Memory B cell (primary cell): ENCODE results near the gene PLXND1.

Experiments used
- ATAC-seq: fragments of 150-1000 bp; cut with Tn5 transposase; 2 replicates; pipeline ENCODE4 v1.10.0; 2021; ENCODE audit warnings: low read depth, mild to moderate bottlenecking, moderate library complexity
- DNase-seq, 2 donors: peaks; one replicate each; pipeline ENCODE4 v3.0.0; 2022; ENCODE audit warnings: low spot score in 2 of 2
- H3K27ac Mint-ChIP-seq: one replicate; pipeline ENCODE4 v1.8.0; 2022; ENCODE audit warnings: mild to moderate bottlenecking, moderate library complexity, mixed read lengths
- H3K27me3 Mint-ChIP-seq: one replicate; pipeline ENCODE4 v1.8.0; 2022; ENCODE audit warnings: mixed read lengths
- H3K36me3 Mint-ChIP-seq: one replicate; pipeline ENCODE4 v1.8.0; 2022; ENCODE audit warnings: mild to moderate bottlenecking, mixed read lengths
- H3K4me1 Mint-ChIP-seq: one replicate; pipeline ENCODE4 v1.8.0; 2022; ENCODE audit warnings: mixed read lengths
- H3K4me3 Mint-ChIP-seq: one replicate; pipeline ENCODE4 v1.8.0; 2022; ENCODE audit warnings: mild to moderate bottlenecking, moderate library complexity, mixed read lengths
- H3K9me3 Mint-ChIP-seq: one replicate; pipeline ENCODE4 v1.8.0; 2022; ENCODE audit warnings: mixed read lengths

The PLXND1 gene

DNA sequence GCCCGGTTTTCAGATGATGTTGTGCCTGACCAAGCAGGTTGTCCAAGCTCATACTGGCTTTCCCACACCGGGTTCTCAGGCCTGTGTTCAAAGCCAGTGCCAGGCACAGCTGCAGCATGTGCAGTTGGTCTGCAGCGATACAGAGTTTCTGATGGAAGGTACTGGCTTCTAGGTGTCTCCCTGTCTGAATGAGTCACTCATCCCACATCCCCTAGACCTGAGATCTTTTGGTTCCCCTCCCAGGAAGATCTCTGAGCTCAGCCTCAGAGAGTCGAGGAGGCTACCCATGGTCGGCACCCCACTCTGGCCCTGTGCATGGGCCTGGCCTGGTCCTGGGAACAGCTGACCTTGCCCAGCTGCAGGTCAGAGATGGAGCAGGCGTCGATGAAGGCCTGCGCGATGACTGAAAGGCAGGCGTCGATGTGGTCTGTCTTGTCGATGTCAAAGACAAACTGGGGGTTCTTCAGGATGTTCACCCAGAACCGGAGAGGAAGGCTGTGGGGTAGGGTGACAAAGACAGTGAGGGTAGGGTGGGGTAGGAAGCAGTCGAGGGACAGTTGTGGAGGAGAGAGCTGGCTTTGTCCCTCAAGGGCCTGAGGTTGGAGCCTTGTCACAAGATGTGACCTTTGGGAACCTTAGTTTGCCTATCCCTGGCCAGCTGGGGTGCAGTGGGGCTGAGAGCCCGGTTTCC, 48.2 kb downstream of the PLXND1 start:
- no peaks in the 10 kb centered on the region for H3K9me3 Mint-ChIP-seq
- H3K27ac Mint-ChIP-seq = no peak overlapping the region
- no peaks in the 10 kb centered on the region for H3K27me3 Mint-ChIP-seq
- H3K4me3 Mint-ChIP-seq = no peak overlapping the region
- peaks cover 1% of the 10 kb centered on the region for H3K36me3 Mint-ChIP-seq
- no peak for DNase-seq
- ATAC-seq = no peak
- H3K4me1 Mint-ChIP-seq = peaks cover 6% of the 10 kb centered on the region

DNA sequence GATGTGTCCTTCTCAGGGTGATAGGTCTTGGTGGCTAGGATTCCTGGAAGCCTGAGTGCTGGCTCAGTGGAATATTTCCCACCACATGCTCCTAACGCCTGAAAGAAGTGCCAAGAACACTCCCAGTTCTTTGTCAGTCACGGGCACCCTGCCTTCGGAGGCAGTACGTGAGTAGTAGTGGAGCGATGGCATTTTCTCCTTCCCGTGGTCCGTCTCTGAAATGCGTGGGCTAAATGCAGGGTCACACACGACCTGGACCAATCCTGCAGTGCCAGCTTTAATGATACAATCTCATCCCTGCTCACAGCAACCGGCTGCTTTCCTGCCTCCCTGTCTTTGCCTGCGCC, 49.0 kb downstream of the PLXND1 start:
- Mint-ChIP-seq H3K36me3 (peaks cover 1% of the 10 kb centered on the region), H3K27ac (no peak overlapping the region), H3K9me3 (no peaks in the 10 kb centered on the region), H3K27me3 (no peaks in the 10 kb centered on the region), H3K4me1 (peaks cover 11% of the 10 kb centered on the region), H3K4me3 (no peak overlapping the region)
- ATAC-seq = no peak
- no peak for DNase-seq

DNA sequence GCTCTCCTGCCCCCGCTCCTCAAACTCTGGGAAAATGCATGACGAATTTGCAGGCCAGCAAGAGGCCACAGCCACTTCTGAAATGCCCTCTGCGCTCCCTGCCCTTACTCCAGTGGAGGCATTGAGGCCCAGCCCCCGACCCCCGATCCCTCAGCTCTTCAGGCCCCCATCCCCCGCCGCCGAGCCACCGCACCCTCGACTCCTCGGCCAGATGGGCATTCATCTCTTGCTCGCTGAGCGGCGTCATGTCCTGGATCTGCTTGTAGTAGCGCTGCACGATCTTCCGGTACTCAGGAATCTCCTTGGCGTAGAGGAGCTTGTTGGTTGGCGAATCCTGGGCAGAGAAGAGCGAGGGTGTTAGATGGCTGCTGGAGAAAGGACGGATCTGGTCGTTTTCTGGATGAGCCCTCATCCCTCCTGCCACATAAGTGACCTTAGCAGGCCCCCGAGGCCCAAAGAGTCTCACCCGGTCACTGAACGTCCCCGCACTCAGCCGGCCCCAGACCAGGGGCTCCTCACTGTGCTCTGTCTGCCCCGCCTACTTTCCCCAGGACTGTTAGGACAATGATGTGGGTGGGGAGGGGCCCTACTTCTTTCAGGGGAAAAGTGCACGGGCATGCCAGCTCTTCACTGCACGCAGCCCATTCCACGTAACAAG, 49.5 kb downstream of the PLXND1 start:
- DNase-seq (no peak), ATAC-seq (no peak)
- H3K9me3 Mint-ChIP-seq = no peaks in the 10 kb centered on the region
- H3K4me3 Mint-ChIP-seq = no peak overlapping the region
- H3K4me1 Mint-ChIP-seq = peaks cover 11% of the 10 kb centered on the region
- H3K27me3 Mint-ChIP-seq = no peaks in the 10 kb centered on the region
- H3K27ac Mint-ChIP-seq = no peak overlapping the region
- peaks cover 1% of the 10 kb centered on the region for H3K36me3 Mint-ChIP-seq

DNA sequence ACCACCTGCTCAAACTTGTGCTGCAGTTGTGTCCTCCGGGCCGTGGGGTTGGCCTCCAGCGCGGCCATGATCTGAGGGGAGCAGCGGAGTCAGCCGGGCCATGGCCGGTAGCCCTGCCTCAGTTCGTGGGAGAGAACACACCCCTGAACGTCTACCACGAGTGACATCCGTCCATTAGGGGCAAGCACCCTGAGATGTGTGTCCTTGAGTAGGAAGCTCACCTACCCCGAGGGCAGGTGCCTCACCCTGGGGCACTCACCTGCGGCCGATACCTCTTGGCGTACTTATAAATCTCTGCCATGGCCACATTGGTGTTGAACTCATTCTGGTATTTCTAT, 50.1 kb downstream of the PLXND1 start:
- no peak overlapping the region for H3K4me3 Mint-ChIP-seq
- H3K4me1 Mint-ChIP-seq = peaks cover 11% of the 10 kb centered on the region
- no peaks in the 10 kb centered on the region for H3K9me3 Mint-ChIP-seq
- ATAC-seq (no peak), DNase-seq (no peak)
- peaks cover 1% of the 10 kb centered on the region for H3K36me3 Mint-ChIP-seq
- H3K27ac Mint-ChIP-seq = no peak overlapping the region
- H3K27me3 Mint-ChIP-seq = no peaks in the 10 kb centered on the region

DNA sequence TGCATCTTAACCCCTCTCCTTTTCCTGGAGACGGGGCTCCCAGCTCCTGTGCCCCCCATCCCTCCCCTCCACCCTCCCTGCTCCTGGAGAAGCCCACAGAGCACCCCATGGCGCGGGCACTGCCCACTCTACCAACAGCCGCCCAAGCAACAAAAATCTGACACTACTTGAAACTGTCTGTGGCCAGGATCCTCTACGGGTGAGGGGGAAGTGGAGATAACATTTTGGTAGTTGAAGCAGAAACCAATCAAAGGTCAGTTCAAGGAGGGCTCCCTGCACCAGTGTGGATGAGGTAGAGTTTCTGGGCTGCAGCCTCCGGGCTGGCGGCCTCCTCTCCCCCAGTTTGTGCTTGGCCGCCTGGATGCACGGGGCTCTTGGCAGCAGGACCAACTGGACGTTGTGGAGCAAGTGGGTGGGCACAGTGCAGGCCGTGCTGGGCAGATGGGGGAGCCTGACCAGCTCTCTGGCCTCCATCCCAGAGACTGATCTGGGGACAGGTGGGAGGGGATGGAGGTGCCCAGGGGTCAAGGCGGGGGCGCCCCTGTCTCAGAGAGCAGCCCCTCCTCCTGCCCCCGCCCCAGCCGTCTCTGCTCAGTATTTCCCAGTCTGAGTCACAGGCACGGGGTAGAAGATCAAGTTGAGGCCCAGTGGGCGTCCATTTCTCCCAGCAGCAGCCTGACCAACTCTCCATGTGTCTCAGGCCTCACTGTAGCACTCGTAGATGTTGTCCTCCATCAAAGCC, 50.7 kb downstream of the PLXND1 start:
- ATAC-seq (no peak), DNase-seq (no peak)
- H3K9me3 Mint-ChIP-seq = no peaks in the 10 kb centered on the region
- H3K27ac Mint-ChIP-seq = no peak overlapping the region
- no peaks in the 10 kb centered on the region for H3K27me3 Mint-ChIP-seq
- peaks cover 1% of the 10 kb centered on the region for H3K36me3 Mint-ChIP-seq
- H3K4me3 Mint-ChIP-seq = no peak overlapping the region
- peaks cover 10% of the 10 kb centered on the region for H3K4me1 Mint-ChIP-seq

DNA sequence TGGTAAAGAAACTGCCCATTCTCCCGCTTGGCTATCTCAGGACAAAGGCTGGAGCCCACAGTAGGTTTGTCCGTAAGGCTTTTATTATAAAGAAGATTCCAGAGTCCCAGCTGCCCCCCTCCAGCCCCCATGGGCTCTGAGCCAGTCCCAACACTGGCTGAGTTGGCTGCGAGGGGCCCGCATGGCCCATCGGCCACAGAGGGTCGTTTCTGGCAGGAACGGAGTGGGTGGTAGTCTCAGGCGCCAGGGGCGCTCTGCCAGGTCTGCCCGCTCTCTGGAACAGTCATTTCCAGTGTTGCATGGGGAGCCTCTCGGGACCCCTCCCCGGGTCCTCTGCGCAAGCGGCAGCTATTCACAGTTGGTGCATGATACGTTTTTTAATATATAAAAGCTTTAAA, 51.3 kb downstream of the PLXND1 start:
- peaks cover 7% of the 10 kb centered on the region for H3K4me1 Mint-ChIP-seq
- H3K36me3 Mint-ChIP-seq = no peaks in the 10 kb centered on the region
- no peaks in the 10 kb centered on the region for H3K9me3 Mint-ChIP-seq
- DNase-seq = no peak
- no peak for ATAC-seq
- no peaks in the 10 kb centered on the region for H3K27me3 Mint-ChIP-seq
- H3K4me3 Mint-ChIP-seq = no peak overlapping the region
- no peak overlapping the region for H3K27ac Mint-ChIP-seq

DNA sequence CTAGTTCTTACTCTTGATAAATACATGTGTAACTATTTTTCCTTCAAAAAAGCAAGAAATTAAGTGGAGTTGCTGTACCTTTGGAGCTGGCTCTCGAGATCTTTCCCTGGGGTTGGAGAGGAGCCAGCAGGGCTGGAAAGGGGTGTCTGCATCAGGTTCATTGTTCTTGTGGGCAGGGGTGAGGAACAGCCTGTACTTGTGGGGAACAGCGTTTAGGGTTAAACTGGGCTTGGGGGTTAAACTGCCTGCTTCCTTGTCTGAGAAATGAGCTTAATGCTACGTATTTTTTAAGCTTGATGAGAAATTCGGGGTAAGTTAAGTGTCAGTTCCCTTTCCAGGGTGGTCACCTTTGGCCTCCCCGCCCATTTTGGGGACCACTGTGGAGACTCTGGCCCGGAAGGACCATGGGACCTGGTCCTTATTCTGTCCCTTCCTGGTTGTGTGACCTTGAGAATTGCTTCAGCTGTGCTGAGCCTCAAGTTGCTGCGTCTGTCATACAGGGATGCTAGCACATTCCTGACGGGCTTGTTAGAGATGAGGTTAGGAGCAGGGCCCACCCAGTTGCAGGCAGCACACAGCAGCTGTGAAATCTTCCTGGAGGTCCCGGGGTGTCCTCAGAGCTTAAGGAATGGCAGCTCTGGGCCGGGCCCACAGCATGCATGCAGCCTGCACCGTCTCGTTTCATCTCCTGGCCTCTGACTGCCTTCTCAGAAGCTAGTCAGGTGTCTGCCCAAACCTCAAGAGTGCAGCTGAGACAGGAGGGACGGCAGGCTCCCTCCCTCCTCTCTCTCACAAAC, 51.9 kb downstream of the PLXND1 start:
- Mint-ChIP-seq H3K4me3 (no peak overlapping the region), H3K4me1 (peaks cover 7% of the 10 kb centered on the region), H3K27ac (no peak overlapping the region), H3K9me3 (no peaks in the 10 kb centered on the region), H3K36me3 (no peaks in the 10 kb centered on the region), H3K27me3 (no peaks in the 10 kb centered on the region)
- DNase-seq = no peak
- no peak for ATAC-seq

DNA sequence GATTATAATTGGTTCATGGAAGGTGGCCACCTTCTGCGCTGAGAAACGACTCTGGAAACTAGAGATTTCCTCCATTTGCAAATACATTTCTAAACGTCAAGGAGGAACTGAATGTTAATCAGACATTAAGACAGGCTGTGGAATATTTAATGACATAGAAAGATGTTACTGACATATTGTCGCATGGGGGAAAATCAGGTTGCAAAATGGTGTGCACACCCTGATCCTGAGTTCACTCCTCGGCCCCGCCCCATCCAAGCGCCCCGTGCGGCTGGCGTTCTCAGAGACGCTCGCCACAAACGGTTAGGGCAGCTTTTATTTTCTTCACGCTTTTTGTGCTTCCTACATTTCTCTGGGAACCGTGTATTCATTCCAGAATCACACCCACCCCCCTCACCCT, 52.8 kb downstream of the PLXND1 start:
- Mint-ChIP-seq H3K27ac (no peak overlapping the region), H3K9me3 (no peaks in the 10 kb centered on the region), H3K27me3 (no peaks in the 10 kb centered on the region), H3K4me1 (peaks cover 7% of the 10 kb centered on the region), H3K36me3 (no peaks in the 10 kb centered on the region), H3K4me3 (no peak overlapping the region)
- ATAC-seq (peak; percentile 65), DNase-seq (no peak)

DNA sequence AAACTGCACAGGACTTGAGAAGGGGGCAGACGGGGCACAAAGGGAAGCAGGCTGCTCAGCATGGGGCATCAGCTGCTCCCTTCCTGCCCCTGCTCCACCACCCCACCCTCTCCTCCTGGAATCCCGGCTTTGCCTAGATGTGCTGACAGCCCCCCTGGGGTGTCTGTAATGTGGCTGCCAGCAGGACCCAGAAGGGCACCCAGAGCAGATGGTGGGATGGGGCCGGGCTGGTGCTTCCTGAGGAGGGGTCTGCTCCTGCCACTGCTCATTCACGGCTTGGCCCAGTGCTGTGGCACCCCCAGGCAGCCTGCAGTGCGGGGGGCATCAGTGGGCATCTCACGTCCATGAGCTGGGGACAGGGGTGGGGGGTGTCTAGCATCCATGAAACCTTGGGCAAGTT, 53.3 kb downstream of the PLXND1 start:
- H3K9me3 Mint-ChIP-seq = no peaks in the 10 kb centered on the region
- H3K4me3 Mint-ChIP-seq = no peak overlapping the region
- no peak overlapping the region for H3K27ac Mint-ChIP-seq
- H3K36me3 Mint-ChIP-seq = no peaks in the 10 kb centered on the region
- ATAC-seq (no peak), DNase-seq (no peak)
- peaks cover 7% of the 10 kb centered on the region for H3K4me1 Mint-ChIP-seq
- H3K27me3 Mint-ChIP-seq = no peaks in the 10 kb centered on the region

DNA sequence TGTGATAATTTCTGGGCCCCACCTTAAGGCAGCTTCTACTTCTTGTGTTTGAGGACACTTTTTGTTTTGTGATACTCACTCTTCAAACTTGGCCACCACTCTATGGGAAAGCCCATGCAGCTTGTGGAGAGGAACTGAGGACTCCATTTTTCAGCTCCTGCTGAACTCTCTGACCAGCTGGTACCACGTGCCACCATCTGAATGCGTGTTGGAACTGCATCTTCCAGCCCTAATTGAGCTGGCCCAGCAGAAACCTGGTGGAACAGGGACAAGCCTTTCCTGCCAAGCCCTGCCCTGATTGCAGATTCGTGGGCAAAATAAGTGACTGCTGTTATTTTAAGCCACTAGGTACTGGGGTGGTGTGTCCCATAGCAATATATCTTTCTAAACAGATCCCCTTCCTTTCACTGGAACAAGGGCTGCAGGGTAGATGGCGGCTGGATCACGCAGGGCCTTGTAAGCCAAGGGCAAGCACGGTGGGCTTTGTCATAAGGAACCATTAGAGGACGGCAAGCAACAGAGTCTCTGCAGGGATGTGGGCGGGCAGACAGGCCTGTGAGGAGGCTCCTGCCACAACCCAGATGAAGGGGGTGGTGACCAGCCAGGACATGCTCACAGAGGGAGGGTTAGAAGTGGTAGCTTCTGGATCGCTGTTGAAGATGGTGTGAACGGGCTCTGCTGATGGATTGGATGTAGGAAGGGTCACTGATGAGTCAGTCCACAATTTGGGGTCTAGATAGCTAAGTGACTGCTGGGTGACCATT, 54.0 kb downstream of the PLXND1 start:
- H3K4me1 Mint-ChIP-seq = peaks cover 7% of the 10 kb centered on the region
- H3K27me3 Mint-ChIP-seq = no peaks in the 10 kb centered on the region
- DNase-seq (no peak), ATAC-seq (no peak)
- H3K36me3 Mint-ChIP-seq = no peaks in the 10 kb centered on the region
- no peak overlapping the region for H3K27ac Mint-ChIP-seq
- H3K9me3 Mint-ChIP-seq = no peaks in the 10 kb centered on the region
- H3K4me3 Mint-ChIP-seq = no peak overlapping the region

DNA sequence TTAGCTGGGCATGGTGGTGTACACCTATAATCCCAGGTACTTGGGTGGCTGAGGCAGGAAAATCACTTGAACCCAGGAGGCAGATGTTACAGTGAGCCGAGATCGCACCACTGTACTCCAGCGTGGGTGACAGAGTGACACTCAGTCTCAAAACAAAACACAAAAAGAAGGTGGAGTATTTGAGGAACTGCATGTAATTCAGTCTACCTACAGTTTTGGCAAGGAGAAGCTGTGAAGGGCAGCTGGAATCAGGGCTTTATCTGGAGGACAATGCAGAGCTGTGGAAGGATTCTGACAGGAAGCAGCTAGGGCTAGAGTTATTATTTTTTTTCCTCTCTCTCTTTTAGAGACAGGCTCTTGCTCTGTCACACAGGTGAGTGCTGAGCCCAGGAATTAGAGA, 56.7 kb downstream of the PLXND1 start:
- H3K27me3 Mint-ChIP-seq = peaks cover 1% of the 10 kb centered on the region
- no peak overlapping the region for H3K27ac Mint-ChIP-seq
- no peaks in the 10 kb centered on the region for H3K9me3 Mint-ChIP-seq
- H3K36me3 Mint-ChIP-seq = no peaks in the 10 kb centered on the region
- peaks cover 7% of the 10 kb centered on the region for H3K4me1 Mint-ChIP-seq
- ATAC-seq (no peak), DNase-seq (no peak)
- H3K4me3 Mint-ChIP-seq = no peak overlapping the region

DNA sequence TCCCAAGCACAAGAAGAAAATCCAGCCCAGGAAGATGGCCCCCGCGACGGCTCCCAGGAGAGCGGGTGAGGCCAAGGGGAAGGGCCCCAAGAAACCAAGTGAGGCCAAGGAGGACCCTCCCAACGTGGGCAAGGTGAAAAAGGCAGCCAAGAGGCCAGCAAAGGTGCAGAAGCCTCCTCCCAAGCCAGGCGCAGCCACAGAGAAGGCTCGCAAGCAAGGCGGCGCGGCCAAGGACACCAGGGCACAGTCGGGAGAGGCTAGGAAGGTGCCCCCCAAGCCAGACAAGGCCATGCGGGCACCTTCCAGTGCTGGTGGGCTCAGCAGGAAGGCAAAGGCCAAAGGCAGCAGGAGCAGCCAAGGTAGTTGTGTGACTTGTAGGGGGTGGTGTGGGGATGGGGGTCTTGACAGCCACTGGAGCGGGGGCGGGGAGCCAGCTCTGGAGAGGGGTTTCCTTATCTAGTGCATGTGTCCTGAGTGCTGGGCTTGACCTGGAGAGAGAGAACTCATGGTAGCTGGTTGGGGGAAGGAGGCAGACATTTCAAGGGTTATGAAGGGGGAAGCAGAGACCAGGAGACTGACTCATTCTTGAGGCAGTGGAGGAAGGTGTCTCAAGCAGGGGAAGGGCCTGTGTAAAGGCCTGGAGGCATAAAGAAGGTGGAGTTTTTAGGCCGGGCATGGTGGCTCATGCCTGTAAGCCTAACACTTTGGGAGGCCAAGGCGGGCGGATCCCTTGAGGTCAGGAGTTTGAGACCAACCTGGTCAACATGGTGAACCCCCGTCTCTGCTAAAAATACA, 57.3 kb downstream of the PLXND1 start:
- H3K4me3 Mint-ChIP-seq = no peak overlapping the region
- no peaks in the 10 kb centered on the region for H3K36me3 Mint-ChIP-seq
- peaks cover 5% of the 10 kb centered on the region for H3K4me1 Mint-ChIP-seq
- H3K27me3 Mint-ChIP-seq = peaks cover 1% of the 10 kb centered on the region
- H3K27ac Mint-ChIP-seq = no peak overlapping the region
- H3K9me3 Mint-ChIP-seq = no peaks in the 10 kb centered on the region
- DNase-seq = no peak
- ATAC-seq = no peak
